SK-N-SH treated with all-trans-retinoic acid at 6 μM for 48 hours (cell line): Measurements from ENCODE around the gene TST.

Experiments used
- ISL1 ChIP-seq: fragments of 250-450 bp; sonication (Bioruptor Pico); IDR thresholded peaks from 2 replicates; pipeline ENCODE4 v2.1.2; 2022; ENCODE audit warnings: mild to moderate bottlenecking, moderate library complexity
- PPARA ChIP-seq: fragments of 250-450 bp; sonication (Bioruptor Pico); IDR thresholded peaks from 2 replicates; pipeline ENCODE4 v1.5.0; 2020; ENCODE audit warnings: mild to moderate bottlenecking, borderline replicate concordance
- SNAI2 ChIP-seq: fragments of 250-450 bp; sonication (Bioruptor Pico); IDR thresholded peaks from 2 replicates; pipeline ENCODE4 v1.5.0; 2020; ENCODE audit warnings: mild to moderate bottlenecking, moderate library complexity
- ZNF565 ChIP-seq: fragments of 450-650 bp; formaldehyde crosslinking; conservative IDR thresholded peaks from 2 replicates; pipeline ENCODE4 v1.5.0; 2020; ENCODE audit warnings: low read depth, mild to moderate bottlenecking, moderate library complexity
- TF ChIP-seq, protein P1 (sequence below): fragments of 250-450 bp; sonication (Bioruptor Pico); IDR thresholded peaks from 2 replicates; pipeline ENCODE4 v1.5.0; 2020; ENCODE audit warnings: mild to moderate bottlenecking, moderate library complexity

TST gene

DNA sequence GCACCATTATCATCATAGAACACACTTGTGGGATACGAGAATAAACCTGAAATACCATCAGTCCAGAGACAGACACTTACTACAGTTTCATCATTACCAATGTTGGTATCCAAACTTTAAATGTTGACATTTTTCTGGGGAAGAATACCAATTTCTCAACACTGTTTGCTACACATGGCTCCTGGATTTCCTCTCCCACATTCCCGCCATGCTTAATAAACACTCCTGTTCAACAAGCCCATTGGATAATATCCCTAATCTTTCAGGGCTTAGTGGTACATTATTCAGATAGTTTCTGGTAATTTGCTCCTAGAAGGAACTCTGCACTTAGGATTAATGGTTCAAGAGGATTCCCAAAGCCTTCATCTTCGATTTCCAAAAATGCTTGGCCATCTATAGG lies 57.6 kb downstream of the TST start (continued):
- TF ChIP-seq, protein P1, sequence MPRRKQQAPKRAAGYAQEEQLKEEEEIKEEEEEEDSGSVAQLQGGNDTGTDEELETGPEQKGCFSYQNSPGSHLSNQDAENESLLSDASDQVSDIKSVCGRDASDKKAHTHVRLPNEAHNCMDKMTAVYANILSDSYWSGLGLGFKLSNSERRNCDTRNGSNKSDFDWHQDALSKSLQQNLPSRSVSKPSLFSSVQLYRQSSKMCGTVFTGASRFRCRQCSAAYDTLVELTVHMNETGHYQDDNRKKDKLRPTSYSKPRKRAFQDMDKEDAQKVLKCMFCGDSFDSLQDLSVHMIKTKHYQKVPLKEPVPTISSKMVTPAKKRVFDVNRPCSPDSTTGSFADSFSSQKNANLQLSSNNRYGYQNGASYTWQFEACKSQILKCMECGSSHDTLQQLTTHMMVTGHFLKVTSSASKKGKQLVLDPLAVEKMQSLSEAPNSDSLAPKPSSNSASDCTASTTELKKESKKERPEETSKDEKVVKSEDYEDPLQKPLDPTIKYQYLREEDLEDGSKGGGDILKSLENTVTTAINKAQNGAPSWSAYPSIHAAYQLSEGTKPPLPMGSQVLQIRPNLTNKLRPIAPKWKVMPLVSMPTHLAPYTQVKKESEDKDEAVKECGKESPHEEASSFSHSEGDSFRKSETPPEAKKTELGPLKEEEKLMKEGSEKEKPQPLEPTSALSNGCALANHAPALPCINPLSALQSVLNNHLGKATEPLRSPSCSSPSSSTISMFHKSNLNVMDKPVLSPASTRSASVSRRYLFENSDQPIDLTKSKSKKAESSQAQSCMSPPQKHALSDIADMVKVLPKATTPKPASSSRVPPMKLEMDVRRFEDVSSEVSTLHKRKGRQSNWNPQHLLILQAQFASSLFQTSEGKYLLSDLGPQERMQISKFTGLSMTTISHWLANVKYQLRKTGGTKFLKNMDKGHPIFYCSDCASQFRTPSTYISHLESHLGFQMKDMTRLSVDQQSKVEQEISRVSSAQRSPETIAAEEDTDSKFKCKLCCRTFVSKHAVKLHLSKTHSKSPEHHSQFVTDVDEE = no peak
- TF ChIP-seq ZNF565 (CRISPR knock-in tag) (no peak), ISL1 (CRISPR knock-in tag) (no peak), SNAI2 (CRISPR knock-in tag) (no peak), PPARA (CRISPR knock-in tag) (no peak)
